Vagina (tissue), 2 donors: ENCODE measurements around the gene KRT26. TPM values are rescaled to one million over a fixed set of nuclear protein-coding genes. Genes with fewer than 3 reads are reported as not detected.

ENCODE experiments used
- DNase-seq, 2 donors: peaks; one replicate each; pipeline ENCODE4 v3.0.0-alpha.2; 2017; ENCODE audit errors: extremely low spot score in 2 of 2
- H3K27ac ChIP-seq: fragments of 200-600 bp; sonication (generic); one replicate; pipeline ENCODE4 v1.5.1; 2019
- H3K27me3 ChIP-seq: fragments of 200-600 bp; sonication (generic); one replicate; pipeline ENCODE4 v1.5.1; 2019
- H3K36me3 ChIP-seq, 2 donors: fragments of 200-600 bp; sonication (generic); one replicate each; pipeline ENCODE4 v1.5.1; 2017 to 2019
- H3K4me1 ChIP-seq: fragments of 200-600 bp; sonication (generic); one replicate; pipeline ENCODE4 v1.5.1; 2019
- H3K4me3 ChIP-seq, 2 donors: fragments of 200-600 bp; sonication (generic); 1 replicate in 1 of 2; 2 replicates in 1 of 2; pipeline ENCODE4 v1.5.1; 2016 to 2019
- H3K9me3 ChIP-seq: fragments of 200-600 bp; sonication (generic); one replicate; pipeline ENCODE4 v1.5.1; 2019
- CTCF ChIP-seq, 3 experiments: fragments of 450-650 bp in 2 of 3; fragments of 200-600 bp in 1 of 3; sonication (generic) in 1 of 3; IDR thresholded peaks; one replicate each; pipeline ENCODE4 v1.5.1; 2017 to 2019; ENCODE audit warnings: antibody characterized with exemption in 3 of 3, mild to moderate bottlenecking in 2 of 3, moderate library complexity in 2 of 3
- POLR2A ChIP-seq, 2 donors: fragments of 450-650 bp; IDR thresholded peaks; one replicate each; pipeline ENCODE4 v1.6.1; 2017; ENCODE audit warnings: antibody characterized with exemption in 2 of 2, mild to moderate bottlenecking in 2 of 2, moderate library complexity in 2 of 2
- POLR2AphosphoS5 ChIP-seq, 2 donors: sonication (generic); formaldehyde crosslinking; IDR thresholded peaks; one replicate each; pipeline ENCODE4 v1.9.0; 2017; ENCODE audit warnings: antibody characterized with exemption in 2 of 2, mild to moderate bottlenecking in 2 of 2, low read depth in 1 of 2; ENCODE audit not compliant: insufficient read depth in 1 of 2
- intact Hi-C: fragments of 100-400 bp; cut with DNase I; formaldehyde crosslinking; loops from one replicate; pipeline ENCODE4 v1.15.1; 2023
- total RNA-seq: library from RNA; depleted of rRNA; stranded (reverse); fragments of >200 nt; gene quantifications from one replicate; pipeline ENCODE4 v1.2.3, GENCODE V29; 2016

Gene KRT26
- total RNA-seq, 1 donor from 2014 or later = not detected

DNA sequence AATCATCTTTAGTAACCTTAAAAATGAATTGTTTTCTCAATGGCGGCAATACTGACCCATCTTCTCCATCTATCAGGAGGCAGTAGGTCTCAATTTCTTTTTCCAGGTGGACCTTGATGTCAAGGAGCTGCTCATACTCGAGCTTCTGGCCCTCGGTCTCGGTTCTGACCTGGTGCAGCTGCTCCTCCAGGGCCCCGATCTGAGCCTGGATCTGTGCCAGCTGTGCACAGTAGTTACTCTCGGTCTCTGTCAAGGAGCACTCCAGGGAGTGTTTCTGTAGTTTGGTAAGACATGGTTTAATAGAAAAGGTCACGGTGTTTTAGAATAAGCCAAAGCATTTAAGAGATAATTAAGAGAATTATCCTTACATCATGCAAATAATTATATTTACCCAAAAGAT lies 5.5 kb upstream of the KRT26 start:
- Histone ChIP-seq H3K36me3 (no peaks in the 10 kb centered on the region), H3K9me3 (no peaks in the 10 kb centered on the region), H3K27me3 (no peaks in the 10 kb centered on the region), H3K4me3 (no peak overlapping the region), H3K27ac (no peak overlapping the region), H3K4me1 (no peaks in the 10 kb centered on the region)
- no peak for TF ChIP-seq CTCF (IDR thresholded peaks at IDR 0.05)
- TF ChIP-seq POLR2A (IDR thresholded peaks at IDR 0.05) = no peak
- TF ChIP-seq POLR2AphosphoS5 (IDR thresholded peaks at IDR 0.05; ENCODE audit: insufficient read depth in 1 of 2, low read depth in 1 of 2) = no peak
- intact Hi-C loops = no loop called here
- no peak for DNase-seq

- Histone ChIP-seq H3K36me3 (no peaks in the 10 kb centered on the region), H3K4me1 (no peaks in the 10 kb centered on the region), H3K27me3 (no peaks in the 10 kb centered on the region), H3K4me3 (no peak overlapping the region), H3K27ac (no peak overlapping the region), H3K9me3 (no peaks in the 10 kb centered on the region)
- DNase-seq = no peak
- TF ChIP-seq CTCF (IDR thresholded peaks at IDR 0.05) (no peak), POLR2AphosphoS5 (IDR thresholded peaks at IDR 0.05; ENCODE audit: insufficient read depth in 1 of 2, low read depth in 1 of 2) (no peak), POLR2A (IDR thresholded peaks at IDR 0.05) (no peak)
- intact Hi-C loops = no loop called here
Observed at GRCh38 chr17:40775945-40776344, 3.9 kb upstream of the KRT26 start.

DNA sequence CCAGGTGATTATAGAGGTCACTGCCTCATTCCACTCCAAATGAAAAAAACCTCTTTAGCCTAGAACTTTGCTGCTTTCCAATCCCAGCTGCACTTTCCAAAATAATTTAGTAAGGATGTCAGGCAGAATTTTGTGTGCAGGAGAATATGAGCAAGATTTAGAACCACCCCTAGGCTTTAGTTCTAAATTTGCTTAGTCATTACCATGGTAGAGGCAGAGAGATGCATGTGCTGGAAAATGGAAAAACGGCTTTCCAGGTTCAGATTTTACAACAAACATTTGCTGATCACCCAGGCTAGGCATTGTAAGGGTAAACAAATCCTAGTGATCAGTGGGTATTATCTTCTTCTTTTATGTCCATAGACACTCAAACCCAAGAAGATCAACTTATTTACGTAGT lies 6.3 kb downstream of the KRT26 start:
- intact Hi-C loops = no loop called here
- DNase-seq = no peak
- Histone ChIP-seq H3K27ac (no peak overlapping the region), H3K4me1 (no peaks in the 10 kb centered on the region), H3K4me3 (no peak overlapping the region), H3K27me3 (no peaks in the 10 kb centered on the region), H3K9me3 (peaks cover 8% of the 10 kb centered on the region), H3K36me3 (no peaks in the 10 kb centered on the region)
- no peak for TF ChIP-seq POLR2A (IDR thresholded peaks at IDR 0.05)
- no peak for TF ChIP-seq POLR2AphosphoS5 (IDR thresholded peaks at IDR 0.05; ENCODE audit: insufficient read depth in 1 of 2, low read depth in 1 of 2)
- no peak for TF ChIP-seq CTCF (IDR thresholded peaks at IDR 0.05)

GRCh38 chr17:40763752-40764151 lies 8.2 kb downstream of the KRT26 start:
- intact Hi-C loops = no loop called here
- DNase-seq = no peak
- Histone ChIP-seq H3K9me3 (peaks cover 19% of the 10 kb centered on the region), H3K27me3 (no peaks in the 10 kb centered on the region), H3K27ac (no peak overlapping the region), H3K36me3 (no peaks in the 10 kb centered on the region), H3K4me1 (no peaks in the 10 kb centered on the region), H3K4me3 (no peak overlapping the region)
- TF ChIP-seq POLR2AphosphoS5 (IDR thresholded peaks at IDR 0.05; ENCODE audit: insufficient read depth in 1 of 2, low read depth in 1 of 2) (no peak), POLR2A (IDR thresholded peaks at IDR 0.05) (no peak), CTCF (IDR thresholded peaks at IDR 0.05) (no peak)

DNA sequence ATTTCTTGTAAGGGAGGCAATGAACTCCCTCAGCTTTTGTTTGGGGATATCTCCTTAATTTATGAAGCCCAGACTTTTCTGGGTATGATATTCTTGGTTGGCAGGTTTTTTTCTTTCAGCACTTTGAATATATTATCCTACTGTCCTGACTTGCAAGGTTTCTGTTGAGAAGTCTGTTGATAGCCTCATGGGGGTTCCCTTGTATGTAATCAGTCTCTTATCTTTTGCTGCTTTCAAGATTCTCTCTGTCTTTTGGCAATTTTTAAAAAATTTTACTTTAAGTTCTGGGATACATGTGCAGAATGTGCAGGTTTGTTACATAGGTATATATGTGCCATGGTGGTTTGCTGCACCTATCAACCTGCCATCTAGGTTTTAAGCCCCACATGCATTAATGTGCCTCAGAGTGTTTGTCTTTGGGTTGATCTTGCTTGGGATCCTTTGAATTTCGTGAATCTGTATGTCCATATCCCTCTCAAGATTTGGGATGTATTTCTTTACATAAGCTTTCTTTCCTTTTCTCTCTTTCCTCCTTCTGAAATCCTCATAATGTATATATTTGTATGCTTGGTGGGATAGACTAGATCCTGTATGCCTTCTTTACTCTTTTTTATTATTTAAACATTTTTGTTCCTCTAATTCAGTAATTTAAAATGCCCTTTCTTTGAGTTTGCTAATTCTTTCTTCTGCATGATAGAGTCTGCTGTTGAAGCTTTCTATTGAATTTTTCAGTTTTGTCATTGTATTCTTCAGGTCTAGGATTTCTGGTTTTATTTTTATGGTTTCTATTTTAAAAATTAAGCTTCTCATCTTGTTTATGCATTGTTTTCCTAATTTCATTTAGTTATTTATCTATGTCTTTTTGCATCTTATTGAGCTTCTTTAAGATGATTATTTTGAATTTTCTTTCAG lies 11.6 kb downstream of the KRT26 start:
- Histone ChIP-seq H3K27me3 (no peaks in the 10 kb centered on the region), H3K4me1 (no peaks in the 10 kb centered on the region), H3K9me3 (peaks cover 19% of the 10 kb centered on the region), H3K27ac (no peak overlapping the region), H3K4me3 (no peak overlapping the region), H3K36me3 (no peaks in the 10 kb centered on the region)
- TF ChIP-seq POLR2A (IDR thresholded peaks at IDR 0.05) = no peak
- no peak for TF ChIP-seq POLR2AphosphoS5 (IDR thresholded peaks at IDR 0.05; ENCODE audit: insufficient read depth in 1 of 2, low read depth in 1 of 2)
- TF ChIP-seq CTCF (IDR thresholded peaks at IDR 0.05) = no peak
- no peak for DNase-seq
- intact Hi-C loops = no loop called here
